Pancreas (tissue), 10 donors: ENCODE measurements around the gene GAB1. TPM values are rescaled to one million over a fixed set of nuclear protein-coding genes. Genes with fewer than 3 reads are reported as not detected.

ENCODE experiments used
- ATAC-seq, 4 donors: fragments of 200-7000 bp; cut with Tn5 transposase; one replicate each; pipeline versions ENCODE4 v1.8.0 to v1.9.1; 2020; ENCODE audit warnings: mild to moderate bottlenecking in 4 of 4, moderate library complexity in 4 of 4
- DNase-seq, 6 donors: peaks; one replicate each; pipeline ENCODE4 v3.0.0-alpha.2; 2020
- FAIRE-seq: peaks from 2 replicates; lab custom pipeline; 2012; peaks lifted over from hg19 to GRCh38; lab: Jason Lieb, UNC
- H3K27ac ChIP-seq, 4 donors: fragments of 200-600 bp; sonication (generic); 1 replicate in 3 of 4; 2 replicates in 1 of 4; pipeline versions ENCODE4 v1.5.0 to v1.8.0; 2020
- H3K27me3 ChIP-seq, 4 donors: fragments of 200-600 bp; one replicate each; pipeline ENCODE4 v1.8.0; 2021
- H3K36me3 ChIP-seq, 3 donors: fragments of 200-600 bp; sonication (generic) in 1 of 3; one replicate each; pipeline versions ENCODE4 v1.5.0 to v1.8.0; 2020 to 2021
- H3K4me1 ChIP-seq, 3 donors: fragments of 200-600 bp; one replicate each; pipeline ENCODE4 v1.8.0; 2021
- H3K4me3 ChIP-seq, 4 donors: fragments of 200-600 bp; sonication (generic) in 2 of 4; one replicate each; pipeline versions ENCODE4 v1.5.0 to v1.8.0; 2020 to 2021
- H3K9me3 ChIP-seq, 4 donors: fragments of 200-600 bp; one replicate each; pipeline ENCODE4 v1.8.0; 2021
- WGBS, 2 donors: extraction: QIAGEN DNeasy Blood & Tissue Kit; methylation state at CpG; one replicate each; pipeline ENCODE4 v1.1.7; 2013; 5-methylcytosine and 5-hydroxymethylcytosine counted together
- intact Hi-C, 3 donors: fragments of 100-400 bp; cut with DNase I; formaldehyde crosslinking; loops; one replicate each; pipeline versions ENCODE4 v1.11.1 to v1.14.2; 2022
- polyA plus RNA-seq, 2 donors: library from polyadenylated mRNA; stranded (reverse); fragments of 200-250 nt; gene quantifications; one replicate each; pipeline ENCODE4 v1.2.3, GENCODE V29; 2013
- total RNA-seq, 6 donors: library from RNA; stranded (reverse); fragmentation: NEBNext Ultra II Directional in 4 of 6; extraction: Animal tissue kit (Norgen Biotek cat#: 25700) in 4 of 6; gene quantifications; one replicate each; pipeline versions ENCODE4 v1.2.1 to v1.2.4, GENCODE V29; 2021 to 2023
- TF ChIP-seq, protein P1 (sequence below), 4 donors: fragments of 200-600 bp; sonication (generic) in 3 of 4; IDR thresholded peaks; one replicate each; pipeline versions ENCODE4 v1.5.0 to v1.8.0; 2021; ENCODE audit warnings: antibody characterized with exemption in 4 of 4
- donor health status: healthy with polysubstance abuse.
- donor health status: DM: no; HTN: no; CAD: no; lungs with moderate emphysema.
- donor health status: DM: no; HTN: no; CAD: no.
- donor health status: control.
- donor health status: control.
- donor health status: Bipolar disorder and iron deficiency.
- donor health status: DM: yes; HTN: yes; CAD: no.
- donor health status: DM: no; HTN: no; CAD: no.
- donor health status: DM: no; HTN: no; CAD: no.
- donor health status: DM: yes; HTN: yes; CAD: no.

GAB1 gene
- total and polyA plus RNA-seq, 8 donors = 3.0 to 21.2 (median 9.9) TPM

DNA sequence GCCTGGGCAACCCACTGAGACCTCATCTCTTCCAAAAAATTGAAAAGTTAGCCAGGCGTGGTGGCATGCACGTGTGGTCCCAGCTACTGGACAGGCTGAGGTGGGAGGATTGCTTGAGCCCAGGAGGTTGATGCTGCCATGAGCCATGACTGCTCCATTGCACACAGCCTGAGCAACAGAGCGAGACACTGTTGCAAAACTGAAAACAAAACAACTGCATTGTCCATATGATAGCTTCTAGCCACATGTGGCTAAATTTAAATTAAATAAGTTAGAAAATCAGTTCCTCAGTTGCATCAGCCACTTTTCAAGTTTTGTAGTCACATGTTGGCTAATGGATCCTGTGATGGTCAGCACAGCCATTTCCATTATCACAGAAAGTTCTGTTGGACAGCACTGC is 67.9 kb downstream of the GAB1 start:
- H3K4me3 ChIP-seq = no peak overlapping the region
- no peak for DNase-seq

DNA sequence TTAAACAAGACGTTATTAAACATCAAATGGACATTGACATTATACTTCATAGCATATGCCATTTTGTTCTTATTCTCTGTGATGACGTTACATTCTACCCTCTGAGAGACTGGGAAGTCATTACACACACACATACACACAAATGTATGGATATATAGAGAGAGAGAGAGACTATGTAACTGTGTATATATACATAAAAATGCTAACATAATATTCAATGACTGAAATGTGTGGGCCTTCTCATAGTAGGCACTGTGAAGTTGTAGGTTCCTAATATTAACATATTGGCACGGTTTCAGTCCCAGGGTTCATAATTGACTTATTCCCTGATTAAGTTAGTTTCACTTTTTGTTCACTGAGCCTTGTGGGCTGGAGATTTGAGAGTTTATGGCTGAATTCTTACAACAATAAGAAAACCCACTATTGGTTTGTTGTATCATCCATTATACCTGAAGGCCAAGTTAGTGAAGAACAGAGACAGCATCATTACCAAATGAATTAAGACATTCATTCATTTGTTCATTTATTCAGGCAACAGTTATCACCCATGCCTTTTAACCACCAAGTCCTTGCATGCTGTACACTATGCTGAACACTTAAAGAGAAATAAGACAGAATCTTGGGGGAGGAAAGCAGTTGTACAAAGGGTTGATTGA is 68.5 kb downstream of the GAB1 start:
- no peaks in the 10 kb centered on the region for H3K36me3 ChIP-seq
- FAIRE-seq (no peak), ATAC-seq (peak in 2 of 4 donors; percentile 20 to 60), DNase-seq (no peak)
- H3K27ac ChIP-seq = no peak overlapping the region
- WGBS, 2 donors = 66 to 76% methylated on average over 3 of the region's 3 CpGs
- TF ChIP-seq, protein P1, sequence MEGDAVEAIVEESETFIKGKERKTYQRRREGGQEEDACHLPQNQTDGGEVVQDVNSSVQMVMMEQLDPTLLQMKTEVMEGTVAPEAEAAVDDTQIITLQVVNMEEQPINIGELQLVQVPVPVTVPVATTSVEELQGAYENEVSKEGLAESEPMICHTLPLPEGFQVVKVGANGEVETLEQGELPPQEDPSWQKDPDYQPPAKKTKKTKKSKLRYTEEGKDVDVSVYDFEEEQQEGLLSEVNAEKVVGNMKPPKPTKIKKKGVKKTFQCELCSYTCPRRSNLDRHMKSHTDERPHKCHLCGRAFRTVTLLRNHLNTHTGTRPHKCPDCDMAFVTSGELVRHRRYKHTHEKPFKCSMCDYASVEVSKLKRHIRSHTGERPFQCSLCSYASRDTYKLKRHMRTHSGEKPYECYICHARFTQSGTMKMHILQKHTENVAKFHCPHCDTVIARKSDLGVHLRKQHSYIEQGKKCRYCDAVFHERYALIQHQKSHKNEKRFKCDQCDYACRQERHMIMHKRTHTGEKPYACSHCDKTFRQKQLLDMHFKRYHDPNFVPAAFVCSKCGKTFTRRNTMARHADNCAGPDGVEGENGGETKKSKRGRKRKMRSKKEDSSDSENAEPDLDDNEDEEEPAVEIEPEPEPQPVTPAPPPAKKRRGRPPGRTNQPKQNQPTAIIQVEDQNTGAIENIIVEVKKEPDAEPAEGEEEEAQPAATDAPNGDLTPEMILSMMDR (IDR thresholded peaks at IDR 0.05) = no peak
- peaks cover 0 to 9% (median 0%) of the 10 kb centered on the region in 3 donors for H3K4me1 ChIP-seq
- no peak overlapping the region for H3K4me3 ChIP-seq
- no peaks in the 10 kb centered on the region for H3K27me3 ChIP-seq
- intact Hi-C loops = no loop called here
- H3K9me3 ChIP-seq = no peaks in the 10 kb centered on the region

More for the DNA sequence above, 67.9 kb downstream of the GAB1 start:
- Histone ChIP-seq H3K27me3 (no peaks in the 10 kb centered on the region), H3K9me3 (no peaks in the 10 kb centered on the region), H3K36me3 (no peaks in the 10 kb centered on the region), H3K27ac (no peak overlapping the region), H3K4me1 (peaks cover 0 to 7% (median under 1%) of the 10 kb centered on the region in 3 donors)
- 93 to 95% methylated on average over 3 of the region's 3 CpGs for WGBS, 2 donors
- TF ChIP-seq, protein P1 (IDR thresholded peaks at IDR 0.05) = no peak
- intact Hi-C loops = no loop called here
- ATAC-seq (no peak), FAIRE-seq (no peak)

DNA sequence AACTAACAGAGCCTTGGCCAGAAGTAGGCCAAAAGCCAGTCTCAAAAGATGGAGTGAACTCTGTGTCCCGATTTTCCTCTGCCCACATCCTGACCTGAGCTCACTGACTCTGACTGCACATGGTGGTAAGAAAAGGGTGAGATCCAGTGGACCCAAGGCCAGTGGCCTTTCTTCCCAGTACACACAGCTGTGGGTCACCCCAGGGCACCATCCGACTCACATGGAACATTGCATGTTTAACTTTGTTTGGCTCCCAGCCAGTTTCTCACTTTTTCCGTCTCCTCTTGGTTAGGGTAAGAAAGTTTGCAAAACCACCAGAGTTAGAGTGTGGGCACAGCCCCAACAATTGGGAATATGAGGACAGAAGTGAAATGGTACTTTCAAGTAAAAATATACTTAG is 69.8 kb downstream of the GAB1 start:
- peaks cover 0 to 9% (median 0%) of the 10 kb centered on the region in 3 donors for H3K4me1 ChIP-seq
- WGBS, 2 donors = 41 to 46% methylated on average over 3 of the region's 3 CpGs
- H3K4me3 ChIP-seq = no peak overlapping the region
- TF ChIP-seq, protein P1 (IDR thresholded peaks at IDR 0.05) = no peak
- ATAC-seq (peak; percentile 56 to 71 (median 66)), FAIRE-seq (no peak), DNase-seq (peak in 4 of 6 donors; percentile 12 to 34 (median 28))
- no peak overlapping the region for H3K27ac ChIP-seq
- no peaks in the 10 kb centered on the region for H3K27me3 ChIP-seq
- no peaks in the 10 kb centered on the region for H3K9me3 ChIP-seq
- H3K36me3 ChIP-seq = no peaks in the 10 kb centered on the region
- intact Hi-C loops = no loop called here

DNA sequence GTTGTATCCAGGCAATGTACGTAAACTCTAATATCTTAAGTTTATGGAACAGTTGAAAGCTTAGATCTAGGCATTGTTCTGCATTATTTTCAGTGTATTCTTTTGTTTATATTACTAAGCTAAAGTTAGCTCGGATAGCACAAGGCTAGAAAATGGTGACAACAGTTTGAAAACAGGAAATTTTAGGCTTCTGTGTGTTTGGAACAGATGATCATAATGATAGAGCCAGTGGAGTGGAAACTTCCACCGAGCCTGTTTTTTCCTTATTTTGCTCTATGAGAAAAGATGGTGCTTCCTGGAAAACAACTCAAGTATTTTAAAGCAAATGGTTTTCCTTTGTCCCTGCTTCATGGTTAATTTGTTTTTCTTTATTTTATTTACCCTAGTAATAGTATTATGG is 70.8 kb downstream of the GAB1 start:
- TF ChIP-seq, protein P1 (IDR thresholded peaks at IDR 0.05) = no peak
- H3K9me3 ChIP-seq = no peaks in the 10 kb centered on the region
- no peak overlapping the region for H3K4me3 ChIP-seq
- peaks cover 0 to 9% (median 8%) of the 10 kb centered on the region in 3 donors for H3K4me1 ChIP-seq
- no peaks in the 10 kb centered on the region for H3K27me3 ChIP-seq
- intact Hi-C loops = no loop called here
- H3K36me3 ChIP-seq = no peaks in the 10 kb centered on the region
- H3K27ac ChIP-seq = no peak overlapping the region
- 72 to 79% methylated on average over 3 of the region's 3 CpGs for WGBS, 2 donors
- DNase-seq (no peak), FAIRE-seq (no peak), ATAC-seq (no peak)

DNA sequence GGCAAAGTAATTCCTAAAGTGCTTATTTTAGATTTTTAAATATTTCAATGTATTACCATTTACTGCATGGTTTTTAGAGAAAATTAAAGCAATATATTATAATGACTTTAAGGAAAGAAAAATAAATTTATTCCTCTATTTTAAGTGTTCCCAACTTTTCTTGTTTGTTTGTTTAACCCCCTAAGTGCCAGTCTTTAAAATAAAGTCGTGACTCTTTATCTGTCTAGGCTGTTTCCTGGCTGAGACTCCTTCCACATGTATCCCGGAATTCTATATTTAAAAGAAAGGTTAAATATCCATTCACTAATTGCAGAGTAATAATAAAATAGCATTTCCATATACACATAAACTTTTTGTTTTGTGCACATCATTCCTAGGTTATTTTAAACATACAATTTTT is 71.2 kb downstream of the GAB1 start:
- DNase-seq (no peak), ATAC-seq (no peak), FAIRE-seq (peak; percentile 75)
- TF ChIP-seq, protein P1 (IDR thresholded peaks at IDR 0.05) = no peak
- Histone ChIP-seq H3K9me3 (no peaks in the 10 kb centered on the region), H3K4me1 (peaks cover 0 to 9% (median 8%) of the 10 kb centered on the region in 3 donors), H3K27ac (no peak overlapping the region), H3K27me3 (no peaks in the 10 kb centered on the region), H3K36me3 (no peaks in the 10 kb centered on the region), H3K4me3 (no peak overlapping the region)
- 65 to 78% methylated on average over 2 of the region's 2 CpGs for WGBS, 2 donors
- intact Hi-C loops = no loop called here
